ENCODE results near the gene RPS15. TPM values are rescaled to one million over a fixed set of nuclear protein-coding genes. Genes with fewer than 3 reads are reported as not detected.
A peak's percentile ranks its signal among the peaks of the same experiment; 100 is the strongest.

The RPS15 gene
- total and polyA plus RNA-seq, 2 of the 13 experiments (the other 11 are each of a cell fraction or from before 2014, with no cell fraction given), result 695 to 1,411 TPM

DNA sequence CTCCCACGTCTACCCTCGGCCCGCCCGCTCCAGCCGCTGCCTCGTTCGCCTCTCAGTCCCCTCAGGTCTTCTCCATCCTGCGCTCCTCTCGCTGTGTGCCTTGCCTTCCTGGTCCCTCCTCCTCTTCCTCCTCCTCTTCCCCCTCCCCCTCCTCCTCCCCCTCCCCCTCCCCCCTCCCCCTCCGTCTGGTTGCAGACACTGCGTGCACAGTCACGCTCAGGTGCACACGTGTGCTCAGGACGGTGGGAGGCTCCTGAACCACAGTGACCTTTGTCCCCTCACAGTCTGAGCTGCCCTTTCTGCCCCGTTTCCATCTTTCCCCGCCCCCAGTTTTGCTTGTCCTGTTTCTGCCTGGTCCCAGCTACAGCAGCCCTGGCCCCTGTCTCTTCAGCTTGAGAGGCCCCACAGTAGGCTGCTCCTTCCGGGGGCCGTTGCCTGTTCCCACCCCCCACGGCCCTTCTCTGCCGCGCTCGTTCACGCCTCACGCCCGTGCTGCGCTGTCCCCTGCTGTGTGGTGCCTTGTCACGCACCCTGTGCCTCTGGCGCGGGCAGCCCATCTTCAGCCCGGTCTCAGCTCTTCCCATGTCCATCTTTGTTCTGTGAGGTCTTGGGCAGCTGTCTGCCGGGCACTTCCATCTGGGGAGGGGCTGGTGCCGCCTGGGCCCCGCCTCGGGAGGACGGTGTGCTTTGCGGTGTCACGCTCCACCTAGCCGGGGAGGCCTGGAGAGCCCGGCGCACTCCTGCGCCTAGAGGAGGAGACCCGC lies 13.8 kb upstream of the RPS15 start (continued):
- no peak for TF ChIP-seq RNF219 (CRISPR knock-in tag; IDR thresholded peaks at IDR 0.05)
- no peak for TF ChIP-seq SIX4 (CRISPR knock-in tag; IDR thresholded peaks at IDR 0.05)
- TF ChIP-seq, protein P1, sequence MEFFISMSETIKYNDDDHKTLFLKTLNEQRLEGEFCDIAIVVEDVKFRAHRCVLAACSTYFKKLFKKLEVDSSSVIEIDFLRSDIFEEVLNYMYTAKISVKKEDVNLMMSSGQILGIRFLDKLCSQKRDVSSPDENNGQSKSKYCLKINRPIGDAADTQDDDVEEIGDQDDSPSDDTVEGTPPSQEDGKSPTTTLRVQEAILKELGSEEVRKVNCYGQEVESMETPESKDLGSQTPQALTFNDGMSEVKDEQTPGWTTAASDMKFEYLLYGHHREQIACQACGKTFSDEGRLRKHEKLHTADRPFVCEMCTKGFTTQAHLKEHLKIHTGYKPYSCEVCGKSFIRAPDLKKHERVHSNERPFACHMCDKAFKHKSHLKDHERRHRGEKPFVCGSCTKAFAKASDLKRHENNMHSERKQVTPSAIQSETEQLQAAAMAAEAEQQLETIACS (CRISPR knock-in tag; IDR thresholded peaks at IDR 0.05), result 0 out of 2 replicates have a peak, but pooled peaks have one; percentile 33
- TF ChIP-seq TEF (CRISPR knock-in tag; IDR thresholded peaks at IDR 0.05), result no peak
- TF ChIP-seq NR2F6 (IDR thresholded peaks at IDR 0.05), result peak; percentile 80
- TF ChIP-seq NR2F6 (CRISPR knock-in tag; IDR thresholded peaks at IDR 0.05), result peak; percentile 87
- TF ChIP-seq ZNF687 (CRISPR knock-in tag; IDR thresholded peaks at IDR 0.05), result peak; percentile 93
- TF ChIP-seq KAT7 (CRISPR knock-in tag; IDR thresholded peaks at IDR 0.05; ENCODE audit: borderline replicate concordance), result no peak
- TF ChIP-seq, protein P2, sequence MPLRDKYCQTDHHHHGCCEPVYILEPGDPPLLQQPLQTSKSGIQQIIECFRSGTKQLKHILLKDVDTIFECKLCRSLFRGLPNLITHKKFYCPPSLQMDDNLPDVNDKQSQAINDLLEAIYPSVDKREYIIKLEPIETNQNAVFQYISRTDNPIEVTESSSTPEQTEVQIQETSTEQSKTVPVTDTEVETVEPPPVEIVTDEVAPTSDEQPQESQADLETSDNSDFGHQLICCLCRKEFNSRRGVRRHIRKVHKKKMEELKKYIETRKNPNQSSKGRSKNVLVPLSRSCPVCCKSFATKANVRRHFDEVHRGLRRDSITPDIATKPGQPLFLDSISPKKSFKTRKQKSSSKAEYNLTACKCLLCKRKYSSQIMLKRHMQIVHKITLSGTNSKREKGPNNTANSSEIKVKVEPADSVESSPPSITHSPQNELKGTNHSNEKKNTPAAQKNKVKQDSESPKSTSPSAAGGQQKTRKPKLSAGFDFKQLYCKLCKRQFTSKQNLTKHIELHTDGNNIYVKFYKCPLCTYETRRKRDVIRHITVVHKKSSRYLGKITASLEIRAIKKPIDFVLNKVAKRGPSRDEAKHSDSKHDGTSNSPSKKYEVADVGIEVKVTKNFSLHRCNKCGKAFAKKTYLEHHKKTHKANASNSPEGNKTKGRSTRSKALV (CRISPR knock-in tag; IDR thresholded peaks at IDR 0.05), result no peak
- peak; percentile 62 for TF ChIP-seq ZNF883 (CRISPR knock-in tag; IDR thresholded peaks at IDR 0.05; ENCODE audit: not compliant biosample characterization)
- no peak for TF ChIP-seq EEA1 (CRISPR knock-in tag; IDR thresholded peaks at IDR 0.05; ENCODE audit: borderline replicate concordance)
- TF ChIP-seq, protein P3, sequence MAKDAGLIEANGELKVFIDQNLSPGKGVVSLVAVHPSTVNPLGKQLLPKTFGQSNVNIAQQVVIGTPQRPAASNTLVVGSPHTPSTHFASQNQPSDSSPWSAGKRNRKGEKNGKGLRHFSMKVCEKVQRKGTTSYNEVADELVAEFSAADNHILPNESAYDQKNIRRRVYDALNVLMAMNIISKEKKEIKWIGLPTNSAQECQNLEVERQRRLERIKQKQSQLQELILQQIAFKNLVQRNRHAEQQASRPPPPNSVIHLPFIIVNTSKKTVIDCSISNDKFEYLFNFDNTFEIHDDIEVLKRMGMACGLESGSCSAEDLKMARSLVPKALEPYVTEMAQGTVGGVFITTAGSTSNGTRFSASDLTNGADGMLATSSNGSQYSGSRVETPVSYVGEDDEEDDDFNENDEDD (CRISPR knock-in tag; IDR thresholded peaks at IDR 0.05; ENCODE audit: borderline replicate concordance), result peak; percentile 47; the same call in 1 of the 2 replicates
- TF ChIP-seq JDP2 (CRISPR knock-in tag; IDR thresholded peaks at IDR 0.05; ENCODE audit: borderline replicate concordance), result no peak
- TF ChIP-seq TERF1 (CRISPR knock-in tag; IDR thresholded peaks at IDR 0.05), result no peak
- no peak for TF ChIP-seq ATF7 (IDR thresholded peaks at IDR 0.05)
- no peak for TF ChIP-seq ATF7 (CRISPR knock-in tag; IDR thresholded peaks at IDR 0.05)
